RPMI8226 (cell line): Measurements from ENCODE around the gene ZYG11B.
A peak's percentile ranks its signal among the peaks of the same experiment; 100 is the strongest.
"Not testable (repeated sequence)": the region's sequence is repeated elsewhere in the genome, so short reads cannot be mapped to it uniquely, and the experiment has no call there.

Experiments used
- DNase-seq: peaks from one replicate; pipeline ENCODE4 v3.0.0-alpha.2; 2015

ZYG11B gene

GRCh38 chr1:52707927-52708655 is 18.2 kb upstream of the ZYG11B start:
- no peak for DNase-seq

GRCh38 chr1:52709016-52709415 is 17.2 kb upstream of the ZYG11B start:
- DNase-seq = no peak

- no peak for DNase-seq
These were observed 12.7 kb upstream of the ZYG11B start for GRCh38 chr1:52713590-52713989.

- DNase-seq = not testable (repeated sequence)
These were observed 11.0 kb upstream of the ZYG11B start for GRCh38 chr1:52715296-52715695.

DNA sequence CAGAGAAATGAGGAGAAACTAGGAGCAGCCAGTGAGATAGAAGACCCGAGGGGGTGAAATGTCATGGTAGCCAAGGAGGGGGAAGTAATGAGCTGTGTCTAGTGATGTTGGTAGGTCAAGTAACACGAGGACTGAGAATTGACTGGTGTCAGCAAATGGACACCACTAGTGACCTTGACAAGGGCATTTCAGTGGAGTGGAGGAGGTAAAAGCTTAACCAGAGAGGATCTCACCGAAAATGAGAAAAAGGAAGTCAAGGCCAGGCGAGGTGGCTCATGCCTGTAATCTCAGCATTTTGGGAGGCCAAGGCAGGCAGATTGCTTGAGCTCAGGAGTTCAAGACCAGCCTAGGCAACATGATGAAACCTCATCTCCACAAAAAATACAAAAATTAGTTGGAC is 3.0 kb upstream of the ZYG11B start:
- peak; percentile 29 for DNase-seq

- DNase-seq = no peak
These were observed 369 bp upstream of the ZYG11B start for GRCh38 chr1:52725903-52726264.

GRCh38 chr1:52727114-52727586 is 897 bp downstream of the ZYG11B start:
- no peak for DNase-seq

DNA sequence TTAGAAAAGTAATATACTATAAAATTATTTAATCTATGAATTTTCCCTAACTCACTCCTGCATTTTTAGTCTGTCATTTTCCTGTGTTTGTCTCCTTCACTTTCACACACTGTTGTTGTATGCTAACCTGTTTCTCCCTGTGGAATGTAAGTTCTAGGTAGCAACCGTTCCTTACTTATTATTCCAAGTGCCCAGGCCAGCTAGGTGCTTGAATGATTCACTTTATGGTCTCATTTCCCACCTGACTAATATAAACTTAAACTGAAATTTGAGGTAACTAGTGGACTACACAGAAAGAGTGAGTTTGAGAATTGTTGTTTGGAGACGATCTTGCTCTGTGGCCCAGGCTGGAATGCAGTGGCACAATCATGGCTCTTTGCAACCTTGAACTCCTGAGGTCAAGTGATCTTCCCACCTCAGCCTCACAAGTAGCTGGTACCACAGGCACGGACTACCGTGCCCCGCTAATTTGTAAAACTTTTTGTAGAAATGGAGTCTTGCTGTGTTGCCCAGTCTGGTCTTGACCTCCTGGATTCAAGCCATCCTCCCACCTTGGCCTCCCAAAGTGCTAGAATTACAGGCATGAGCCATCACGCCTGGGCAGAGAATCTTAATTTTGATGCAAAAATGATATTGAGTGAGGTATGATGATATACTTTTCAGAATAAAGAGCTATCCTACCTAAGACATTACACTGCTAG is 1.9 kb downstream of the ZYG11B start:
- no peak for DNase-seq

DNA sequence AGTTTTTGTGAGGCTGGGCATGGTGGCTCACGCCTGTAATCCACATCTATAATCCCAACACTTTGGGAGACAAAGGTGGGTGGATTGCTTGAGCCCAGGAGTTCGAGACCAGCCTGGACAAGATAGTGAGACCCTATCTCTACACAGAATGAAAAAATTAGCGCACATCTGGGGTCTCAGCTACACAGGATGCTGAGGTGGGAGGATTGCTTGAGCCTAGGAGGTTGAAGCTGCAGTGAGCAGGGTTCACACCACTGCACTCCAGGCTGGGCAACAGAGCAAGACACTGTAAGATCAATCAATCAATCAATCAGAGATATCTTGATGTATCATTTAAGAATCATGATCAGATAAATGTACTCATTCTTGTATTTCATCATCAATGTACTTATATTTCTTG is 7.1 kb downstream of the ZYG11B start:
- no peak for DNase-seq

- DNase-seq = not testable (repeated sequence)
These were observed 9.1 kb downstream of the ZYG11B start for GRCh38 chr1:52735371-52735770.

DNA sequence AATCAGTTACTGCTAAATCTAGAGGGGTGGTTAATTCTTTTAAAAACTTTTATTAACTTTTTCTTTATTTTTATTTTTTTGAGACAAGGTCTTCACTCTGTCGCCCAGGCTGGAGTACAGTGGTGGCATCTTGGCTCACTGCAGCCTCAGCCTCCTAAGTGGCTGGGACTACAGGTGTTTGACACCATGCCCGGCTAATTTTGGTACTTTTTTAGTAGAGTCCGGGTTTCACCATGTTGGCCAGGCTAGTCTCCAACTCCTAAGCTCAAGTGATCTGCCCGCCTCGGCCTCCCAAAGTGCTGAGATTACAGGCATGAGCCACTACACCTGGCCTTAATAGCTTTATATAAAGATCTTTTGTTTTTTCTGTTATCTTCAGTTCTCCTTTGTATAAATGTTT is 11.9 kb downstream of the ZYG11B start:
- DNase-seq = no peak

DNA sequence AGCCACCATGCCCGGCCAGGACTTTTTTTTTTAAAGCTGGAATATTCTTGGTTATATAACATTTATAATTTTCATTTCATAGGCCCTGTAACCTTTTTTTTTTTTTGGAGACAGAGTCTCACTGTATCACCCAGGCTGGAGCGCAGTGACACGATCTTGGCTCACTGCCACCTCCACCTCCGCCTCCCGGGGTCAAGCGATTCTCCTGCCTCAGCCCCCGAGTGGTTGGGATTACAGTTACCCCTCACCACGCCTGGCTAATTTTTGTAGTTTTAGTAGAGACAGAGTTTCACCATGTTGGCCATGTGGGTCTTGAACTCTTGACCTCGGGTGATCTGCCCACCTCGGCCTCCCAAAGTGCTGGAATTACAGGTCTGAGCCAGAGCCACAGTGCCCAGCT is 12.6 kb downstream of the ZYG11B start:
- no peak for DNase-seq

DNA sequence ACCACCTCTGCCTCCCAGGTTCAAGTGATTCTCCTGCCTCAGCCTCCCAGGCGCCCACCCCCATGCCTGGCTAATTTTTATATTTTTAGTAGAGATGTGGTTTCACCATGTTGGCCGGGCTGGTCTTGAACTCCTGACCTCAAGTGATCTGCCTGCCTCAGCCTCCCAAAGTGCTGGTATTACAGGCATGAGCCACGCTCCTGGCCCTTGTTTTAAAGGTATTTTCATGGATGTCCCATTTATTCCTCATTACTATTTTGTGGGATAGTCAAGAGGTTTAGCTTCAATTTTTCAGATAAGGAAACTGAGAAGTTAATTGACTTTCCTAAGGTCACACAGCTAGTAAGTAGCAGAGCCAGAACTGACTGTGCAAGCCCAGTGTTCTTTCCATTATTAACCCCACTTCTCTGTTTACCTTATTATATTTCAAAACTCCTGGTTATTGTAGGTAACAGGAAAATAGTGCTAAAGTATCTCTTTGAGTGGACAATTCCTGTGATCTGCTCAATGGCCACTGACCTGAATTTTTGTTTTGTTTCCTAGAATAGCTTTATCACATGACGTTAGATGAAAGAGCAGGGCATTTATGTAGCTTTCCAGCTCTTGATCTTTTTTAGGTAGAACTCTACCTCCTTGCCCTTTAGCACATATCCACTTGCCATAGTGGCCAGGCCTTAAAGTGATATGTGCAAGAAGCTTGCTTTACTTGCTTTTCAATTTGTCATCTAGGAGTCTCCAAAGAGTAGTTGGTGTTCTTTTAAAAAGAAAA is 13.6 kb downstream of the ZYG11B start:
- DNase-seq = no peak

GRCh38 chr1:52741259-52741658 is 15.0 kb downstream of the ZYG11B start:
- DNase-seq = no peak

- no peak for DNase-seq
These were observed 19.9 kb downstream of the ZYG11B start for GRCh38 chr1:52746189-52746588.

DNA sequence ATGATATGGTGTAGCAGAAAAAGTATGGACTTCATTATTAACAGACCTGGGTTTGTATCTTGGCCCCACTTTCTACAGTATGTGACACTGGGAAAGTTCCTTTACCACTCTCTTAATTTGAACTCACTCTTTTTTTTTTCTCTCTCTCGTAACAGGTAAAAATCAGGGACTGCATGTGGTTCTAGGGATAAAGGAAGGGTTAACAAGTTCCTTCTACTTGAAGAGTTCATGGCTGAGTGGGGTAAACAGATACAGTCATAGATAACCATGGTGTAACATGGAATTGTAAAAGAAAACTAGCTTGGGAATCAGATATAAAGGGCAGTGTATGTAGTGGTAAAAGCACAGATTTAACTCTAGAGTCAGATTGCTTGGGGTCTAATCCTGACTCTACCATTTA is 21.2 kb downstream of the ZYG11B start:
- DNase-seq = no peak

- no peak for DNase-seq
These were observed 21.9 kb downstream of the ZYG11B start for GRCh38 chr1:52748119-52748518.

- DNase-seq = not testable (repeated sequence)
These were observed 23.2 kb downstream of the ZYG11B start for GRCh38 chr1:52749496-52749895.

DNA sequence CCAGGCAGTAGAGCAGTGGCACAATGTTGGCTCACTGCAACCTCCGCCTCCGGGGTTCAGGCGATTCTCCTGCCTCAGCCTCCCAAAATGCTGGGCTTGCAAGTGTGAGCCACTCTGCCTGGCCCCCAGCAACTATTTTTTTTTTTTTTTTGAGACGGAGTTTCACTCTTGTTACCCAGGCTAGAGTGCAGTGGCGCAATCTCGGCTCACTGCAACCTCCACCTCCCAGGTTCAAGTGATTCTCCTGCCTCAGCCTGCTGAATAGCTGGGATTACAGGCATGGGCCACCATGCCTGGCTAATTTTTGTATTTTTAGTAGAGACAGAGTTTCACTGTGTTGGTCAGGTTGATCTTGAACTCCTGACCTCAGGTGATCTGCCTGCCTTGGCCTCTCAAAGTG is 23.9 kb downstream of the ZYG11B start:
- not testable (repeated sequence) for DNase-seq

DNA sequence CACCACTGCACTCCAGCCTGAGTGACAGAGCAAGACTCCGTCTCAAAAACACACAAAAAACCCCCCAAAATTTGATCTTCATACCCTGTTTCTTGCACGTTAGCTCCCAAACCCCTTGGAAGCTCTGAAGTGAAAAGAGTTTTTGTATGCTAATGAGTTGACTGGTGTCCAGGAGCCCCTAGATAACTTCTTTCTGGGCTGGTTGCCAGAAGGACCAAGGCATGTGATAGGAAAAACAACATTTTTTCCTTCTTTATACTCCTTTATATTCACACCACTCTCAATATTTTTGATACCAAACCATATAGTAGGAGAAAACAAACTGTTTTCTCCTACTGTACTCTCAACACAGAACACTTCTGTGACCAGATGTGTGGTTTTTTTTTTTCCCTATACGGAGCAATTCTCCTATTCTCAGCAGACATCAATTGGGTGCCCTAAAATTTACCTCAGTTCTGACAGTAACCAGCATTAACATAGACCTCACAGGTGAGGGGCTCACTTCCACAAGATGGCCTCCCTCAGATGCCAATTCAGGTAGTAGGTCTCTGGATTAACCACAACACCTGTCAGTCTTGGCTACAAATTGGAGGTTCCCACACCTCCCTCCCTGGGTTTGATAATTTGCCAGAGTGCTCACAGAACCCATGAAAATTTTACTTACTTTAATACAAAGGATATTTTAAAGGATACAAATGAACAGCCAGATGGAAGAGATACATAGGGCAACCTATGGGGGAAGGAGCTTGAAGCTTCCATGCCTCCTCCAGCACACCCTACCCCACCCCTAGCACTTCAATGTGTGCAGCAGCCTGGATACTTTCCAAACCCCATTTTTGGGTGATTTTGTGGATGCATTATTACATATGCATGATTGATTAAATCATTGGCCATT is 25.6 kb downstream of the ZYG11B start:
- peak; percentile 53 for DNase-seq

DNA sequence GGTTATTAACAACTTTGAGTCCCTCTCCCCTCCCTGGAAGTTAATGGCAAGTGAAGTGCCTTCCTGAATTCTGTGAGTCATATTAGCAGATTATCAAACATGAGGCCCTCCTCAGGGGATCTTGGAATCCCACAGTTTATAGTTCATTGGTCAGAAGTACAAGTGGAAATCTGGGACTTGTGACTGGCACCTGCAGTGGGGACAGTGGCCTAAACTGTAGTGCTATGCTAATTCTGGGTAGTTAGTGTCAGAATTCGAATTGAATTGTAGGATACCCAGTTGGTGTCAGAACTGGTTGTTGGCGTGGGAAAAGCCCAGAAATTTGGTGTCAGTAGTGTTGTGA is 26.2 kb downstream of the ZYG11B start:
- DNase-seq = no peak

DNA sequence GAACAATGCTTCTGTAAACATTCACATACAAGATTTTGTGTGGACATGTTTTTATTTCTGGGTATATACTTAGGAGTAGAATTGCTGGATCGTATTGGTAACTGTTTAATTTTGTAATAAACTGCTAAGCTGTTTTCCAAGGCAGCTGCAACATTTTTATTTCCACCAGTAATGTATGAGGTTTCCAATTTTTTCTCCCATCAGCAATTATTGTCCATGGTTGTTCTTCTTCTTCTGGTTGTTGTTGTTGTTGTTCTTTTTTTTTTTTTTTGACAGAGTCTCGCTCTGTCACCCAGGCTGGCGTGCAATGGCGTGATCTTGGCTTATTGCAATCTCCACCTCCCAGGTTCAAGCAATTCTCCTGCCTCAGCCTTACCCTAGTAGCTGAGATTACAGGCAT is 26.9 kb downstream of the ZYG11B start:
- DNase-seq = no peak

- DNase-seq = no peak
These were observed 29.8 kb downstream of the ZYG11B start for GRCh38 chr1:52756020-52756419.
